ENCODE results near the gene MSANTD3. TPM values are rescaled to one million over a fixed set of nuclear protein-coding genes. Genes with fewer than 3 reads are reported as not detected.
A peak's percentile ranks its signal among the peaks of the same experiment; 100 is the strongest.

MSANTD3 gene
- total RNA-seq, 3 donors from 2014 or later (not counting 1 experiment from before 2014, with no cell fraction given) = 11.3 to 15.6 (median 14.2) TPM

- Mint-ChIP-seq H3K4me3 (peak overlapping the region; percentile 88), H3K9me3 (no peaks in the 10 kb centered on the region), H3K4me1 (peaks cover 11% of the 10 kb centered on the region in 2 donors), H3K27ac (peak overlapping the region in 1 of 2 donors; percentile 68), H3K36me3 (no peaks in the 10 kb centered on the region), H3K27me3 (ENCODE audit: low read depth in 2 of 2) (peaks cover 23 to 29% of the 10 kb centered on the region in 2 donors)
- 17% methylated on average over 37 of the region's 38 CpGs for WGBS (ENCODE audit: insufficient coverage)
- peaks cover 3% of the 10 kb centered on the region for H3K27me3 ChIP-seq (ENCODE audit: control insufficient read depth, insufficient read depth, low read length)
- H3K4me3 ChIP-seq (ENCODE audit: low read length) = peak overlapping the region; percentile 62
- intact Hi-C loops (cut with micrococcal nuclease) = loop anchor here (1.0 kb wide), 1 partner anchor 59 kb away; the partner anchor contains the start of gene TEX10
- no peak for TF ChIP-seq CTCF (IDR thresholded peaks at IDR 0.05)
- DNase-seq (peak; percentile 73 to 94), ATAC-seq (peak; percentile 97 to 100 (median 100))
- H3K9me3 ChIP-seq (ENCODE audit: control insufficient read depth, insufficient read depth, low read length) = no peaks in the 10 kb centered on the region
- no peak overlapping the region for H3K27ac ChIP-seq (ENCODE audit: low read length)
- H3K36me3 ChIP-seq (ENCODE audit: control insufficient read depth, insufficient read depth, low read length) = no peaks in the 10 kb centered on the region
- H3K4me1 ChIP-seq (ENCODE audit: control insufficient read depth, insufficient read depth, low read length) = peaks cover 12% of the 10 kb centered on the region
Measured at GRCh38 chr9:100411472-100412283, 15.3 kb upstream of the MSANTD3 start.

GRCh38 chr9:100413839-100414420 lies 13.0 kb upstream of the MSANTD3 start:
- Mint-ChIP-seq H3K27me3 (ENCODE audit: low read depth in 2 of 2) (peaks cover 20 to 36% of the 10 kb centered on the region in 2 donors), H3K4me3 (no peak overlapping the region), H3K9me3 (no peaks in the 10 kb centered on the region), H3K27ac (no peak overlapping the region), H3K4me1 (peaks cover 11% of the 10 kb centered on the region in 2 donors), H3K36me3 (no peaks in the 10 kb centered on the region)
- H3K4me3 ChIP-seq (ENCODE audit: low read length) = no peak overlapping the region
- H3K4me1 ChIP-seq (ENCODE audit: control insufficient read depth, insufficient read depth, low read length) = peaks cover 12% of the 10 kb centered on the region
- H3K27me3 ChIP-seq (ENCODE audit: control insufficient read depth, insufficient read depth, low read length) = peaks cover 3% of the 10 kb centered on the region
- no peaks in the 10 kb centered on the region for H3K9me3 ChIP-seq (ENCODE audit: control insufficient read depth, insufficient read depth, low read length)
- no peak for DNase-seq
- no peaks in the 10 kb centered on the region for H3K36me3 ChIP-seq (ENCODE audit: control insufficient read depth, insufficient read depth, low read length)
- ATAC-seq = no peak
- WGBS (ENCODE audit: insufficient coverage) = 96% methylated on average over 5 of the region's 5 CpGs
- no peak overlapping the region for H3K27ac ChIP-seq (ENCODE audit: low read length)
- TF ChIP-seq CTCF (IDR thresholded peaks at IDR 0.05) = no peak
- intact Hi-C loops (cut with micrococcal nuclease) = no loop called here

GRCh38 chr9:100417815-100418214 lies 9.1 kb upstream of the MSANTD3 start:
- no peaks in the 10 kb centered on the region for H3K9me3 Mint-ChIP-seq
- no peaks in the 10 kb centered on the region for H3K4me1 Mint-ChIP-seq
- intact Hi-C loops (cut with micrococcal nuclease) = no loop called here
- Histone ChIP-seq H3K27me3 (ENCODE audit: control insufficient read depth, insufficient read depth, low read length) (peaks cover 3% of the 10 kb centered on the region), H3K27ac (ENCODE audit: low read length) (no peak overlapping the region), H3K4me1 (ENCODE audit: control insufficient read depth, insufficient read depth, low read length) (no peaks in the 10 kb centered on the region), H3K9me3 (ENCODE audit: control insufficient read depth, insufficient read depth, low read length) (no peaks in the 10 kb centered on the region), H3K36me3 (ENCODE audit: control insufficient read depth, insufficient read depth, low read length) (no peaks in the 10 kb centered on the region), H3K4me3 (ENCODE audit: low read length) (no peak overlapping the region)
- no peak overlapping the region for H3K4me3 Mint-ChIP-seq
- ATAC-seq = no peak
- TF ChIP-seq CTCF (IDR thresholded peaks at IDR 0.05) = no peak
- no peak overlapping the region for H3K27ac Mint-ChIP-seq
- H3K36me3 Mint-ChIP-seq = no peaks in the 10 kb centered on the region
- H3K27me3 Mint-ChIP-seq (ENCODE audit: low read depth in 2 of 2) = peaks cover 37 to 40% of the 10 kb centered on the region in 2 donors
- 64% methylated on average over 4 of the region's 4 CpGs for WGBS (ENCODE audit: insufficient coverage)
- no peak for DNase-seq
